SKM-1 treated with dmso at 0.1 percent for 144 hours (cell line): Measurements from ENCODE around the gene TAF5L.
"Not testable (repeated sequence)": the region's sequence is repeated elsewhere in the genome, so short reads cannot be mapped to it uniquely, and the experiment has no call there.

Experiments
- DNase-seq: peaks from one replicate; lab custom pipeline; 2025; ENCODE audit not compliant: unreplicated experiment; lab: John Stamatoyannopoulos, UW

TAF5L gene

GRCh38 chr1:229608590-229608989 lies 17.3 kb downstream of the TAF5L start:
- DNase-seq, result no peak

DNA sequence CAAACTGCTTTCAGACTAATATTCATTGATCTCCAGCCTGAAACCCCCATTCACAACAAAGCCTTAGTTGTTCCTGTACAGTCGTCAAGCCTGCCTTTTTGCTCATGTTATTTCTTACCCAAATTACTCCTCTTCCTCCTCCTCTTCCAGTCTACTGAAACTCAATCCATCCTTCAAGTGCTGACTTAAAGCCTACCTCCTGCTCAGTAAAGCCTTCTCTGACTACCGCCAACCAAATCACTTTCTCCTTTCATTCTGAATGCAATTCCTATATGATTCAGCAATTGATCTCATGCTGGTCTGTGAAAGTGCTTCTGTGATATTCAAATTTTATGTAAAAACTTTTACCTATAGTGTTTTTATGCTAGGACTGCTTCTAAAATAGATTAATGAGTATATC lies 18.6 kb downstream of the TAF5L start:
- DNase-seq, result no peak

DNA sequence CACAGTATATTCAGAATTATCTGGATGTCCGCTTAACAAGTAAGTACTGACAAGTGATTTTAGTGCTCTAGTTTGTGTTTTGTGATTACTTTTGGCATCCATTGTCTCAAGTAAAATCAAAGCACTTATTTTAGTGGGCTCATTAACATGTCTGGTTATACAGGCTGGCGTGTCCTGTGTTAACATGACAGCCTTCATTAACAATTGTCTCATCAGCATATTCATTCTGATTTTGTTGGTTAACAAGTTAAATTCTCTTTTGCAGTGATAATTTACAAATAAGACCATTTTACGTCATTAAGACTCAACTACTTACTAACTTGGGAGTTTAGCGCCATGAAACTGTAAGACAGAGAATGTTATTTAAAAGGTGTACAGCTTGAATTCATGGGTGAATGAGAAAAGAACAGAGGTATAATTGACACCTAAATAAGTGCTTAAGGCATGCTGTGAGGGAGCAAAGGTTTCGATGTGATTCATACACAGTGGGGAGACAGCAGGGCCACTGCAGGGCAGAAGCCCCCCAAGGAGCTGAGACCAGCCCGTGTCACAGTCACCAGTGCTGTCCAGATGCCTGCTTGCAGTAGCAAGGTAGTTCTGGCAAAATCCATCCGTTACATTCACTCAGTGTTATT lies 22.4 kb downstream of the TAF5L start:
- DNase-seq, result no peak

- no peak for DNase-seq
These were observed 25.7 kb downstream of the TAF5L start for GRCh38 chr1:229600229-229600628.

- no peak for DNase-seq
These were observed 26.5 kb downstream of the TAF5L start for GRCh38 chr1:229599218-229599954.

GRCh38 chr1:229597877-229598276 lies 28.0 kb downstream of the TAF5L start:
- no peak for DNase-seq

- no peak for DNase-seq
These were observed 28.8 kb downstream of the TAF5L start for GRCh38 chr1:229596925-229597699.

DNA sequence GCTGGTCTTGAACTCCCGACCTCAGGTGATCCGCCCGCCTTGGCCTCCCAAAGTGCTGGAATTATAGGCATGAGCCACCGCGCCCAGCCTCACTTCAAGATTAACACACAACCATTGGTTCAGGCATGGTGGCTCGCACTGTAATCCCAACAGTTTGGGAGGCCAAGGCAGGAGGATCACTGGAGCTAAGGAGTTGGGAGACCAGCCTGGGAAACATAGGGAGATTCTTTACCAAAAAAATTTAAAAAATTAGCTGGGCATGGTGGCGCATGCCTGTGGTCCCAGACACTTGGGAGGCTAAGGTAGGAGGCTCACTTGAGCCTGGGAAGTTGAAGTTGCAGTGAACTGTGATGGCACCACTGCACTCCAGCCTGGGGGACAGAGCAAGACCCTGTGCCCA lies 30.0 kb downstream of the TAF5L start:
- DNase-seq, result not testable (repeated sequence)

DNA sequence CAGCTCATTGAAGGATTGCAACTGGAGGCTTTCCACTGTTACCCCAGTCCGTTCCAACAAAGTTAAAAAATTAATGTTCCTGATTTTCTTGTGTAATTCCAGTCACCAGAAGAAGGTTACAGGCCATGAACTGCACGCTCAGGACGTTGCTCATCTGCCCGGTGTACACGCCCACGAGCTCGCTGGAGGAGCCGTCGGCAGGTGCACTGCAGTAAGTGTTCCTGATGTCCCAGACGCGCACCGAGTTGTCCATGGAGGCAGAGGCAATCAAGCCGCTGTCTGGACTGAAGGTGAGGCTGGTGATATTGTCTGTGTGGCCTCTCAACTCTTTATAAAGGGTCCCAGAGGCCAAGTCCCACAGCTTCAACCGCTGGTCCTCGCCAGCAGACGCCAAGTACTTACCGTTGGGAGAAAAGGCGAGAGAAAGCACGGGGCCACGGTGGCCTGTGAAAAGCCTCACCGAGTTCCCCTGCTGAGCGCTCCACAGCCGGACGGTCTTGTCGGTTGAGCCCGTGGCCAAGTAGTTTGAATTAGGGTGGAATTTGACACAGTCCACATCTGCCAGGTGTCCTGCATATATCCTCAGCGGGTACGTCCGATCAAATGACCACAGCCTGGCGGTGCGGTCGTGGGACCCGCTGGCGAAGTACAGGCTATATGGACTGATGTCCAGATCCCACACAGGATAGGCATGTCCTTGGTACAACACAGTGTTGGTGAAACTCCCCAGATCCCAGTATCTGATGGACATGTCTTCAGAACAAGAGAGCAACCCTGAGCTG lies 31.5 kb downstream of the TAF5L start:
- DNase-seq, result no peak

GRCh38 chr1:229593800-229594199 lies 32.1 kb downstream of the TAF5L start:
- DNase-seq, result no peak

- DNase-seq, result no peak
These were observed 35.8 kb downstream of the TAF5L start for GRCh38 chr1:229590119-229590518.

DNA sequence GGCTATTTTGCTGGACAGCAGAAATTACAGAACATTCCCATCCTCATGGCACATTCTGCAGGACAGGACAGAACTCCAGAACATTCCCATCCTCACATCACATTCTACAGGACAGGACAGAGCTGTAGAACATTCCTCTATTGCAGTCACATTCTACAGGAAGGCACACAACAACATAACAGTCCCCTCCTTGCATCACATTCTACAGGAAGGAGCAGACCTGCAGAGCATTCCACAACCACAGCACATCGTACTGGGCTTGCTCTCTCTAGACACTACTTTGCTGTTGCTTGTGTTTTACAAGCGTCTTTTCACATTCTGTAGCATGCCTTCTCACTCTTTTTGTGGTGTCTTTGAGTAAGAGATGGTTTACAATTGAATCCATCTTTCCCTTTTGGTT lies 40.6 kb downstream of the TAF5L start:
- no peak for DNase-seq

GRCh38 chr1:229582715-229583114 lies 43.2 kb downstream of the TAF5L start:
- DNase-seq, result no peak

DNA sequence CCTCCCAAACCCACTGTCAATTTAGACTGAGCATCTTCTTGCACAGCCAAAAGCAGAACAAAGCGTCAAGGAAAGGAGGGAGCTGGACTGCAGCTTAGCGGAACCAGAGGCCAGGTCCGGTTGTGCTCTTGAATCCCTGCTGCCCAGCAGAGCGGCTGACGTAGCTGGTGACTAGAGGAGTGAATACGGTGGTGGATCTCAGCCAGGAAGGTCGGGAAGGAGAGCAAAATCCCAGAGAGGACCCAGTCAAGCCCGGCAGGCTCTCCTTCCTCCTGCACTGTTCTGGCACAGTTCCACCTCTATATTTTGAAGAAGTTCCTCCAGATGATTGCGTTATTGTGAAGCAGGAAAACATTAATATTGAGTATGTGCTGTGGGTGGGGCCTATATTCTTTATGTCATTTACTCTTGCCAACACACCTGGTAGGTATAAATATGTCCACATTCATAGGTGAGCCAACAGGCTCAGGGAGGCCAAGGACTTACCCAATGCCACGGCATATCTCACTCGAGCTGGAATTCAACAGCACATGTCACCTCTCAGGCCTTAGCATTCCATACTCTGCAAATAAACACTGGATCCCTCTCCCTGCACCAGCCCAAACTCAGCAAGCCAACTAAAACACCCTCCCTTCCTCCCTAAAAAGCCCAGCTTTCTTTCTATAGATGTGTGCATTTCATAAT lies 43.8 kb downstream of the TAF5L start:
- DNase-seq, result peak; percentile 83

- DNase-seq, result no peak
These were observed 44.4 kb downstream of the TAF5L start for GRCh38 chr1:229581485-229581884.

- DNase-seq, result peak; percentile 91
These were observed 46.8 kb downstream of the TAF5L start for GRCh38 chr1:229579059-229579673.

DNA sequence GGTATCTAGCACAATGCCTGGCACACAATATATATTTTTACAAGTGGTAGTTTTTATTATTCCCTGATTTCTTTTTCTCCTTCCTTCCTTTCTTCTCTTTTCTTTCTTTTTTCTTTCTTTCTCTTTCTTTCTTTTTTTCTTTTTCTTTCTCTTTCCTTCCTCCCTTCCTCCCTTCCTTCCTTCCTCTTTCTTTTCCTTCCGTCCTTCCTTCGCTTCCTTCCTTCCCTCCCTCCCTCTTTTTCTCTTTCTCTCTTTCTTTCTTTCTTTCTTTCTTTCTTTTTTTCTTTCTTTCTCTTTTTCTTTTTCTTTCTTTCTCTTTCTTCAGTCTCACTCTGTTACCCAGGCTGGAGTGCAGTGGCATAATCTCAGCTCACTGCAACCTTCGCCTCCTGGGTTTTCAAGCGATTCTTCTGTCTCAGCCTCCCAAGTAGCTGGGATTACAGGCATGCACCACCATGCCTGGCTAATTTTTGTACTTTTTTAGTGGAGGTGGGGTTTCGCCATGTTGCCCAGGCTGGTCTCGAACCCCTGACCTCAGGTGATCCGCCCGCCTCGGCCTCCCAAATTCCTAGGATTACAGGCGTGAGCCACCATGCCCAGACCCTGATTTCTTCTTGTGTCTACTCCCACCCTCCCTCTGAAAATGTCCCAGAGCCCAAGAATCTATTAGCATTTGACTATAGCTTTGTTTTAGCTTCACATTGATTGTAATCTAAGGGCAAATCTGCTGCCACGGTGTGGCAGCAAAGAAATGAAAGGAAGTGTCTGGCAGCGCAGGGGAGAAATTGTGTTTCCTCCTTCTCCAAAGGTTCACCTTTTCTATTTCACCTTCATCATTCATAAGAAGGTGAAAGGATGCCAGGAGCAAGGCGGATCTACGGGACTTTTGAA lies 47.5 kb downstream of the TAF5L start:
- DNase-seq, result no peak

DNA sequence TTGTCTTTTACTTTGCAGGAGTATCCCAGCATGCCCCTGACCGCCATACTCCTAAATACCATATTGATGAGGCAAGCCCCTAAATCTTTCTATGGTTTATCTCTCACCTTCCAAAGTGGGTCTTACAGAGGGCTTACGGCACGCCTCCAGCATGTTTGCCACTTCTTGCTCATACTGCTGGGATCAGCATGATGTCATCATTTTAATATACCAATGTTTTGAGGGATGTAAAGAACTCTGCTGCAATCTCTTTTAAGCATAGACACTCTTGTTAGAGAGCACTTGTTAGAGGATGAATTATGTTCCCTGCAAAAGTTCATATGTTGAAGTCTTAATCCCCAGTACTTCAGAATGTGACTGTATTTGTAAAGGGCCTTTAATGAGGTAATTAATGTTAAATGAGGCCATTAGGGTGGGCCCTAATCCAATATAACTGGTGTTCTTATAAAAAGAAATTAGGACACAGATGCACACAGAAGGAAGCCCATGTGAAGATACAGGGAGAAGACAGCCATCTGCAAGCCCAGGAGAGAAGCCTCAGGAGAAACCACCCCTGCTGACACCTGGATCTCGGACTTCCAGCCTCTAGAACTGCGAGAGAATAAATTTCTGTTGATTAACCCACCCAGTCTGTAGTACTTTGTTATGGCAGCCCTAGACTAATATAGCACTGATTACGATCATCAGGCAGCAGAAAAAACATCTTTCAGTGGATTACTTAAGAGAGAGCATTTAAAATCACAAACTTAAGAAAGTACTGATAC lies 51.1 kb downstream of the TAF5L start:
- no peak for DNase-seq

DNA sequence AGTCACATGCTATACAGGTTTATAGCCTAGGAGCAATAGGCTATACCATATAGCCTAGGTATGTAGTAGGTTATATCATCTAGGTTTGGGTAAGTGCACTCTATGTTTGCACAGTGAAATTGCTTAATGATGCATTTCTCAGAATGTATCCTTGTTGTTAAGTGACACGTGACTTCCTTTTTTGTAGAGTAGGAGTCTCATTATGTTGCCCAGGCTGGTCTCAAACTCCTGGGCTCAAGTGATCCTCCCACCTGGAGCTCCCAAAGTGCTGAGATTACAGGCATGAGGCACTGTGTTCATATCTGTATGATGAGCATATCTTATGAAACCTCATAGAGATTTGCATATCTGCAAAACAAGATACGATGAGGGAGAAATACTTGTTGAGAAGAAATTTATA lies 53.6 kb downstream of the TAF5L start:
- no peak for DNase-seq
